Mammary epithelial cell (primary cell): ENCODE measurements around the gene LIX1.

Experiments used
- CTCF ChIP-seq, 2 donors: IDR thresholded peaks in 1 of 2; conservative IDR thresholded peaks in 1 of 2; 2 replicates each; pipeline ENCODE4 v1.5.1; 2011 to 2012; ENCODE audit warnings: inconsistent platforms in 2 of 2, low read length in 2 of 2, mild to moderate bottlenecking in 2 of 2, control low read depth in 1 of 2, low read depth in 1 of 2; ENCODE audit not compliant: insufficient read depth in 1 of 2; ENCODE audit errors: extremely low read depth in 1 of 2
- EZH2 ChIP-seq: IDR thresholded peaks from 2 replicates; pipeline ENCODE4 v1.6.1; 2012; ENCODE audit warnings: low read length, inconsistent platforms, borderline replicate concordance

DNA sequence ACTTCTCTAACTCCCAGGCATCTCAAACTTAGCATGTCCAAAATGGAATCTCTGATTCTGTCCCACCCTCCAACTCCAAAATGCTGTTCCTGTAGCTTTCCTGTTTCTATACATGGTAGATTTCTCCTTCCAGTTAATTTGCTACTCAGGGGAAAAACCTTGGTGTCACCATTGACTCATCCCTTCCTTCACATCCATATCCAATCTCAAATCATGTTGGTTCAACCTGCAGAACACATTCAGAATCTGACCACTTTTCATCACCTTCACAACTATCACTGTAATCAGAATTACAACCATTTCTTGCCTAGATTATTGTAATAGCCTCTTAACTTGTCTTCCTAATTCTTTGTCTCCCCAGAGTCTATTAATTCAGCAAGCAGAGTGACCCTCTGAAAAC lies 29.8 kb upstream of the LIX1 start:
- TF ChIP-seq EZH2: no peak
- TF ChIP-seq CTCF (conservative IDR thresholded peaks at IDR 0.05 in 1 of 2, IDR thresholded peaks at IDR 0.05 in 1 of 2; ENCODE audit: extremely low read depth in 1 of 2, insufficient read depth in 1 of 2, low read depth in 1 of 2, low read length in 2 of 2): no peak
